ENCODE results near the gene KLHL17. TPM values are rescaled to one million over a fixed set of nuclear protein-coding genes. Genes with fewer than 3 reads are reported as not detected.
A peak's percentile ranks its signal among the peaks of the same experiment; 100 is the strongest.
"Not testable (repeated sequence)": the region's sequence is repeated elsewhere in the genome, so short reads cannot be mapped to it uniquely, and the experiment has no call there.

KLHL17 gene
- total and polyA plus RNA-seq, 5 donors from 2014 or later, result 1.5 to 28.4 (median 1.6) TPM

DNA sequence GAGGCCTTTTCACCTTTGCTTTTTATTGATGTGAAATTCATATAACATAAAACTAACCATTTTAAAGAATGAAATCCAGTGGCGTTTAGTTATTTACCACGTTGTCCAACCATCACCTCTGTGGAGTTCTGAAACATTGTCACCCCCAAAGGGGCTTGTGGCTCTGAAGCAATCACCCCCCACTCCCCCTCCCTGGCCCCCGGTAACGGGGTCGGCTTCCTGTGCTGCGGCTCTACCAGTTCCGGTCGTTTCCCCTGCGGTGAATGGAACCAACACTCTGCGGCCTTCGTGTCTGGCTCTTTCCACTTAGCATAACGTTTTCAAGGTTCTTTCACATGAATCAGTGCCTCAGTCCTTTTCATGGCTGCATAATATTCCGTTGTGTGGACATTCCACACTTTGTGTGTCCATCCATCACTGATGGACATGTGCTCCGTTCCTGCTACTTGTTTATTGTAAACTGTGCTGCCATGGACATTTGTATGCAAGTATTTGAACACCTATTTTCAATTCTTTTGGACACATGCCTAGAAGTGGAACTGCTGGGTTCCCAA, 51.1 kb downstream of the KLHL17 start:
- H3K36me3 Mint-ChIP-seq, result no peaks in the 10 kb centered on the region
- peak overlapping the region in 1 of 3 donors; percentile 86 for H3K27ac Mint-ChIP-seq
- no peak for ATAC-seq (ENCODE audit: low read depth in 2 of 2)
- peaks cover 26% of the 10 kb centered on the region for H3K4me1 ChIP-seq (ENCODE audit: control insufficient read depth, insufficient read depth, low read length, poor library complexity, severe bottlenecking)
- no peaks in the 10 kb centered on the region for H3K9me3 Mint-ChIP-seq
- H3K4me3 Mint-ChIP-seq, result peak overlapping the region in 2 of 4 donors; percentile 3 to 14
- H3K4me3 ChIP-seq (ENCODE audit: low read depth, low read length), result no peak overlapping the region
- H3K27me3 ChIP-seq (ENCODE audit: control insufficient read depth, insufficient read depth, low read length), result no peaks in the 10 kb centered on the region
- peaks cover 21% of the 10 kb centered on the region for H3K27me3 Mint-ChIP-seq
- H3K4me1 Mint-ChIP-seq, result peaks cover 0 to 22% (median 8%) of the 10 kb centered on the region in 4 donors
- H3K9me3 ChIP-seq (ENCODE audit: control insufficient read depth in 2 of 2, low read length in 2 of 2), result peaks cover 0 to 2% of the 10 kb centered on the region in 2 experiments
- H3K36me3 ChIP-seq (ENCODE audit: control insufficient read depth, insufficient read depth, low read length), result no peaks in the 10 kb centered on the region
- H3K27ac ChIP-seq (ENCODE audit: insufficient read depth, low read length, poor library complexity, severe bottlenecking), result no peak overlapping the region
- no peak for DNase-seq

GRCh38 chr1:1012736-1013104, 52.3 kb downstream of the KLHL17 start:
- peaks cover 21% of the 10 kb centered on the region for H3K27me3 Mint-ChIP-seq
- H3K4me3 Mint-ChIP-seq, result peak overlapping the region; percentile 92 to 96 (median 93)
- peaks cover 26% of the 10 kb centered on the region for H3K4me1 ChIP-seq (ENCODE audit: control insufficient read depth, insufficient read depth, low read length, poor library complexity, severe bottlenecking)
- not testable (repeated sequence) for H3K27me3 ChIP-seq (ENCODE audit: control insufficient read depth, insufficient read depth, low read length); DNase-seq; H3K36me3 Mint-ChIP-seq; H3K9me3 Mint-ChIP-seq; H3K36me3 ChIP-seq (ENCODE audit: control insufficient read depth, insufficient read depth, low read length); H3K9me3 ChIP-seq (ENCODE audit: control insufficient read depth in 2 of 2, low read length in 2 of 2); ATAC-seq (ENCODE audit: low read depth in 2 of 2)
- H3K27ac ChIP-seq (ENCODE audit: insufficient read depth, low read length, poor library complexity, severe bottlenecking), result peak overlapping the region; percentile 90
- H3K4me1 Mint-ChIP-seq, result peaks cover 0 to 28% (median 13%) of the 10 kb centered on the region in 4 donors
- H3K27ac Mint-ChIP-seq, result peak overlapping the region; percentile 98 to 99 (median 98)
- peak overlapping the region; percentile 98 for H3K4me3 ChIP-seq (ENCODE audit: low read depth, low read length)

- peak within 1 kb of the TSS; percentile 90 for H3K27ac ChIP-seq (ENCODE audit: insufficient read depth, low read length, poor library complexity, severe bottlenecking)
- Mint-ChIP-seq H3K27me3 (peaks cover 17% of the 10 kb centered on the region), H3K27ac (peak within 1 kb of the TSS; percentile 98 to 99 (median 98)), H3K9me3 (no peaks in the 10 kb centered on the region), H3K36me3 (no peaks in the 10 kb centered on the region), H3K4me3 (peak within 1 kb of the TSS; percentile 92 to 96 (median 93)), H3K4me1 (peaks cover 0 to 28% (median 13%) of the 10 kb centered on the region in 4 donors)
- peak within 1 kb of the TSS; percentile 98 for H3K4me3 ChIP-seq (ENCODE audit: low read depth, low read length)
- peak; percentile 95 to 96 for ATAC-seq (ENCODE audit: low read depth in 2 of 2)
- peak; percentile 82 to 95 (median 86) for DNase-seq
- H3K4me1 ChIP-seq (ENCODE audit: control insufficient read depth, insufficient read depth, low read length, poor library complexity, severe bottlenecking), result peaks cover 26% of the 10 kb centered on the region
- no peaks in the 10 kb centered on the region for H3K36me3 ChIP-seq (ENCODE audit: control insufficient read depth, insufficient read depth, low read length)
- peaks cover 0 to 2% of the 10 kb centered on the region in 2 experiments for H3K9me3 ChIP-seq (ENCODE audit: control insufficient read depth in 2 of 2, low read length in 2 of 2)
- H3K27me3 ChIP-seq (ENCODE audit: control insufficient read depth, insufficient read depth, low read length), result no peaks in the 10 kb centered on the region
Measured at GRCh38 chr1:1013105-1013921, 52.9 kb downstream of the KLHL17 start, which contains the start of gene ISG15. Gene ISG15, plus strand, starts transcription at chr1:1013497. Its CDS starts 77 bp downstream, at chr1:1013574.

DNA sequence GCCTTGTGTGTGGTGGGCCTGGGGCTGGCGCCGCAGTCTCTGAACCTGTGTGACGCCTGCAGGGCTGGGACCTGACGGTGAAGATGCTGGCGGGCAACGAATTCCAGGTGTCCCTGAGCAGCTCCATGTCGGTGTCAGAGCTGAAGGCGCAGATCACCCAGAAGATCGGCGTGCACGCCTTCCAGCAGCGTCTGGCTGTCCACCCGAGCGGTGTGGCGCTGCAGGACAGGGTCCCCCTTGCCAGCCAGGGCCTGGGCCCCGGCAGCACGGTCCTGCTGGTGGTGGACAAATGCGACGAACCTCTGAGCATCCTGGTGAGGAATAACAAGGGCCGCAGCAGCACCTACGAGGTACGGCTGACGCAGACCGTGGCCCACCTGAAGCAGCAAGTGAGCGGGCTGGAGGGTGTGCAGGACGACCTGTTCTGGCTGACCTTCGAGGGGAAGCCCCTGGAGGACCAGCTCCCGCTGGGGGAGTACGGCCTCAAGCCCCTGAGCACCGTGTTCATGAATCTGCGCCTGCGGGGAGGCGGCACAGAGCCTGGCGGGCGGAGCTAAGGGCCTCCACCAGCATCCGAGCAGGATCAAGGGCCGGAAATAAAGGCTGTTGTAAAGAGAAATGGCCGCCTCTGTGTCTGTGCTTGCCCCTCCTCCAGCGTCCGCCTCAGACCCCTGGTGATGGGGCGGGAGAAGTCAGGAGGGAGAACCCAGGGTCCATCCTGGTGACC, 53.7 kb downstream of the KLHL17 start:
- Histone ChIP-seq H3K27ac (ENCODE audit: insufficient read depth, low read length, poor library complexity, severe bottlenecking) (peak overlapping the region; percentile 90), H3K4me1 (ENCODE audit: control insufficient read depth, insufficient read depth, low read length, poor library complexity, severe bottlenecking) (peaks cover 29% of the 10 kb centered on the region), H3K36me3 (ENCODE audit: control insufficient read depth, insufficient read depth, low read length) (no peaks in the 10 kb centered on the region), H3K4me3 (ENCODE audit: low read depth, low read length) (peak overlapping the region; percentile 98), H3K9me3 (ENCODE audit: control insufficient read depth in 2 of 2, low read length in 2 of 2) (peaks cover 0 to 2% of the 10 kb centered on the region in 2 experiments), H3K27me3 (ENCODE audit: control insufficient read depth, insufficient read depth, low read length) (no peaks in the 10 kb centered on the region)
- peak; percentile 22 to 32 for ATAC-seq (ENCODE audit: low read depth in 2 of 2)
- DNase-seq, result peak in 1 of 3 donors; percentile 68
- Mint-ChIP-seq H3K27me3 (peaks cover 13% of the 10 kb centered on the region), H3K4me1 (peaks cover 0 to 30% (median 13%) of the 10 kb centered on the region in 4 donors), H3K36me3 (no peaks in the 10 kb centered on the region), H3K9me3 (no peaks in the 10 kb centered on the region), H3K27ac (peak overlapping the region; percentile 98 to 99 (median 98)), H3K4me3 (peak overlapping the region; percentile 92 to 96 (median 93))

DNA sequence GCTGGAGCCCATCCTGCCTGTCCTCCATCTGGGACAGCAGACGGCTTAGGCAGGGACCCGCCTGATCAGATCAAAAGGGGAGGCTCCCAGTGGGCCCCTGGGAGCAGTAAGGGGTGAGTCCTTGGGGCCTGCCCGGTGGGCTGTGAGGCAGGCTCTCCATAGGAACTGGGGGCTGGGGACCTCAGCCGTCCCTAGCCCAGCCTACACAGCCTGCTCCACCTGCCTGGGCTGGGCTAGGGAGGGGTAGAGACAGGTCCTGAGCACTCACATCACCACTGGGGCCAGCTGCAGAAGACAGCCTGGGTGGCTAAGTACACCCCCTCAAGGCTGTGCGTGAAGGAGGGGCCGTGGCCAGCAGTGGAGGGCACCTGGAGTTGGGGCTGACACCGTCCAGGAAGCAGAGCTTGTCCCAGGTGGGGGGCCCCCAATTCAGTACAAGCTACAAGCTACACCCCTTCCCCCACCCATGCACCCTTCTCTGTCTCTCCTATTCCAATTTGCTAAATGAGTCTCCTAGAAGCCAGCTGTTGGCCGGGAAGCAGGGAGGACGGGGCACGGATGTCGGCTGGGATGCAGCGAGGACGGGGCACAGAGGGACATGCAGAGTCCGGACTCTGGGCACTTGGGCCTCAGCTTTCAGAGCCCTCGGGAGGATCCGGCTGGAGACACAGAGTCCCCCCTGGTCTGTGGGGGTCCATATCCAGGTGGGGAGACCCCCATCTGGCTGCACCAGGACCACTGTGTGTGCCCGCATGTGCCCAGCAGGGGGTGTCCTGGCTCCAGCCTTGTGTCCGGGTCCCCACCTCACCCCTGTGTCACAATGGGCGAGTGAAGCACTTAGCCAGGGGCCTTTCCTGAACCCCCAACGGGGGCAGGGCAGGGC, 54.7 kb downstream of the KLHL17 start:
- H3K9me3 ChIP-seq (ENCODE audit: control insufficient read depth in 2 of 2, low read length in 2 of 2), result peaks cover 0 to 2% of the 10 kb centered on the region in 2 experiments
- no peak for ATAC-seq (ENCODE audit: low read depth in 2 of 2)
- no peaks in the 10 kb centered on the region for H3K36me3 Mint-ChIP-seq
- H3K4me3 ChIP-seq (ENCODE audit: low read depth, low read length), result peak overlapping the region; percentile 98
- H3K27ac Mint-ChIP-seq, result peak overlapping the region; percentile 82 to 99 (median 98)
- H3K27me3 Mint-ChIP-seq, result peaks cover 11% of the 10 kb centered on the region
- H3K9me3 Mint-ChIP-seq, result no peaks in the 10 kb centered on the region
- H3K27me3 ChIP-seq (ENCODE audit: control insufficient read depth, insufficient read depth, low read length), result no peaks in the 10 kb centered on the region
- H3K4me1 Mint-ChIP-seq, result peaks cover 0 to 31% (median 13%) of the 10 kb centered on the region in 4 donors
- peaks cover 31% of the 10 kb centered on the region for H3K4me1 ChIP-seq (ENCODE audit: control insufficient read depth, insufficient read depth, low read length, poor library complexity, severe bottlenecking)
- no peaks in the 10 kb centered on the region for H3K36me3 ChIP-seq (ENCODE audit: control insufficient read depth, insufficient read depth, low read length)
- no peak for DNase-seq
- H3K27ac ChIP-seq (ENCODE audit: insufficient read depth, low read length, poor library complexity, severe bottlenecking), result peak overlapping the region; percentile 90
- peak overlapping the region; percentile 92 to 96 (median 93) for H3K4me3 Mint-ChIP-seq

Other genes starting within 250 kb of the KLHL17 start
- gene SAMD11, start 36.7 kb upstream of the KLHL17 start, total RNA-seq, result not detected
- gene SAMD11, start 36.7 kb upstream of the KLHL17 start, polyA plus RNA-seq, result under 1 TPM in 2 of 4 donors, not detected in 2; 0.14 to 0.31 TPM
- gene NOC2L, start 1.3 kb upstream of the KLHL17 start, total RNA-seq, result 54.0 TPM
- 10 to 100 TPM; 36.8 to 56.6 (median 53.5) TPM for gene NOC2L, start 1.3 kb upstream of the KLHL17 start, polyA plus RNA-seq
- 2.5 TPM for gene PLEKHN1, start 5.9 kb downstream of the KLHL17 start, total RNA-seq
- gene PLEKHN1, start 5.9 kb downstream of the KLHL17 start, polyA plus RNA-seq, result under 1 TPM in 2 of 4 donors, not detected in 2; 0.39 to 0.61 TPM
- not detected for gene PERM1, start 21.5 kb downstream of the KLHL17 start, total RNA-seq
- gene PERM1, start 21.5 kb downstream of the KLHL17 start, polyA plus RNA-seq, result not detected
- gene HES4, start 39.5 kb downstream of the KLHL17 start, total RNA-seq, result 25.9 TPM
- gene HES4, start 39.5 kb downstream of the KLHL17 start, polyA plus RNA-seq, result 1 to 10 TPM in 2 of 4 donors, under 1 TPM in 1, not detected in 1; 0.21 to 1.3 (median 1.1) TPM
- 76.7 TPM for gene ISG15, start 52.9 kb downstream of the KLHL17 start, total RNA-seq
- 100 to 1,000 TPM; 174 to 489 (median 295) TPM for gene ISG15, start 52.9 kb downstream of the KLHL17 start, polyA plus RNA-seq
- gene AGRN, start 59.5 kb downstream of the KLHL17 start, total RNA-seq, result 4.2 TPM
- under 1 TPM in 3 of 4 donors, not detected in 1; 0.06 to 0.38 (median 0.21) TPM for gene AGRN, start 59.5 kb downstream of the KLHL17 start, polyA plus RNA-seq
- not detected for gene RNF223, start 113.7 kb downstream of the KLHL17 start, total RNA-seq
- not detected for gene RNF223, start 113.7 kb downstream of the KLHL17 start, polyA plus RNA-seq
- gene C1orf159, start 155.5 kb downstream of the KLHL17 start, total RNA-seq, result 20.0 TPM
- gene C1orf159, start 155.5 kb downstream of the KLHL17 start, polyA plus RNA-seq, result 1 to 10 TPM; 3.0 to 6.3 (median 4.7) TPM
- not detected for gene TTLL10, start 213.3 kb downstream of the KLHL17 start, total RNA-seq
- gene TTLL10, start 213.3 kb downstream of the KLHL17 start, polyA plus RNA-seq, result not detected
- gene TNFRSF18, start 246.0 kb downstream of the KLHL17 start, total RNA-seq, result 47.8 TPM
- gene TNFRSF18, start 246.0 kb downstream of the KLHL17 start, polyA plus RNA-seq, result 10 to 100 TPM; 17.4 to 54.5 (median 25.2) TPM

Measured in CD4-positive, CD25-positive, alpha-beta regulatory T cell (primary cell).